ENCODE data around the gene BDNF. TPM values are rescaled to one million over a fixed set of nuclear protein-coding genes. Genes with fewer than 3 reads are reported as not detected.
A peak's percentile ranks its signal among the peaks of the same experiment; 100 is the strongest.

Gene BDNF
- total and polyA plus RNA-seq, 2 of the 8 experiments (the other 6 are each of a cell fraction or from before 2014, with no cell fraction given): 2.4 to 5.4 TPM

GRCh38 chr11:27640954-27641353 is 59.3 kb downstream of the BDNF start:
- Histone ChIP-seq H3K56ac (replicated peaks; ENCODE audit: insufficient read length, low read depth, low read length) (no peak overlapping the region), H2BK120ac (replicated peaks; ENCODE audit: low read depth, low read length) (no peak overlapping the region), H3K18ac (ENCODE audit: extremely low read depth, low read length) (no peak overlapping the region), H2AFZ (ENCODE audit: low read length) (no peak overlapping the region), H3K4me1 (replicated peaks in 1 of 4; ENCODE audit: control insufficient read depth in 3 of 4, insufficient read depth in 4 of 4, low read length in 3 of 4) (peaks cover 5 to 15% (median 7%) of the 10 kb centered on the region in 4 experiments; a peak in 6 of 7 replicates), H2BK15ac (ENCODE audit: low read length) (no peak overlapping the region), H2BK12ac (ENCODE audit: low read depth, low read length) (no peak overlapping the region), H4K5ac (ENCODE audit: insufficient read length, low read depth, low read length) (no peak overlapping the region), H3K79me1 (ENCODE audit: low read depth, low read length) (no peaks in the 10 kb centered on the region), H4K8ac (ENCODE audit: extremely low read depth, insufficient read depth, low read length) (no peak overlapping the region), H2BK5ac (ENCODE audit: low read depth, low read length) (no peak overlapping the region), H3K27me3 (replicated peaks in 1 of 4; ENCODE audit: control insufficient read depth in 3 of 4, extremely low read depth in 1 of 4, insufficient read depth in 3 of 4, low read length in 3 of 4) (no peaks in the 10 kb centered on the region; a peak in 1 of 7 replicates), H3K9ac (replicated peaks in 1 of 4; ENCODE audit: extremely low read depth in 1 of 4, low read depth in 3 of 4, low read length in 3 of 4) (no peak overlapping the region), H3K4me3 (ENCODE audit: extremely low read depth in 1 of 4, insufficient read depth in 2 of 4, low read depth in 3 of 4, low read length in 4 of 4) (no peak overlapping the region), H3K23me2 (ENCODE audit: low read depth, low read length) (no peaks in the 10 kb centered on the region), H3K4me2 (ENCODE audit: insufficient read depth in 1 of 2, low read depth in 2 of 2, low read length in 2 of 2) (no peak overlapping the region), H4K20me1 (replicated peaks in 1 of 2; ENCODE audit: control insufficient read depth in 1 of 2, insufficient read depth in 2 of 2, low read length in 2 of 2) (no peaks in the 10 kb centered on the region), H2AK5ac (ENCODE audit: low read depth, low read length) (no peak overlapping the region; the same call in 1 of the 2 replicates), H3K4ac (replicated peaks; ENCODE audit: insufficient read length, low read depth, low read length) (no peak overlapping the region), H3K14ac (ENCODE audit: insufficient read length) (no peak overlapping the region), H2BK20ac (ENCODE audit: low read length) (peak overlapping the region; percentile 28), H4K91ac (replicated peaks; ENCODE audit: insufficient read length, low read length) (no peak overlapping the region), H3K36me3 (ENCODE audit: control insufficient read depth in 2 of 4, insufficient read depth in 4 of 4, low read length in 3 of 4) (no peaks in the 10 kb centered on the region), H3K23ac (ENCODE audit: insufficient read length) (no peak overlapping the region), H3K9me3 (ENCODE audit: insufficient read depth in 2 of 2, low read depth in 1 of 2, low read length in 1 of 2) (no peaks in the 10 kb centered on the region), H3K79me2 (ENCODE audit: control insufficient read depth in 1 of 2, insufficient read depth in 2 of 2, low read length in 2 of 2) (no peaks in the 10 kb centered on the region), H3K27ac (ENCODE audit: low read depth, low read length) (no peak overlapping the region)
- no peak for FAIRE-seq
- ChIA-PET CTCF (ENCODE audit: partially characterized antibody) (interaction anchor here (0.6 to 2.8 kb wide), 4 partner anchors 11 to 1120 kb away, joined by 3 to 9 read pairs (median 3); no protein-coding TSS in a partner anchor), POLR2A (ENCODE audit: partially characterized antibody) (interaction anchor here (0.9 to 13.4 kb wide), 5 partner anchors 15 to 78 kb away, joined by 3 to 189 read pairs (median 4); no protein-coding TSS in a partner anchor)
- DNase-seq (ENCODE audit: low read depth in 1 of 2, low spot score in 2 of 2): no peak
- no peak for TF ChIP-seq RBBP5 (IDR thresholded peaks at IDR 0.05; ENCODE audit: borderline replicate concordance, low read depth, low read length)
- TF ChIP-seq BCL11A (IDR thresholded peaks at IDR 0.05; ENCODE audit: low read depth in 2 of 2, low read length in 2 of 2): no peak
- no peak for TF ChIP-seq CEBPB (IDR thresholded peaks at IDR 0.05; ENCODE audit: low read depth, low read length)
- TF ChIP-seq SP2 (IDR thresholded peaks at IDR 0.05; ENCODE audit: low read length): no peak
- no peak for TF ChIP-seq BACH1 (IDR thresholded peaks at IDR 0.05; ENCODE audit: low read length)
- no peak for TF ChIP-seq EP300 (IDR thresholded peaks at IDR 0.05; ENCODE audit: borderline replicate concordance in 1 of 2, low read depth in 2 of 2, low read length in 2 of 2)
- no peak for TF ChIP-seq ZNF274 (IDR thresholded peaks at IDR 0.05; ENCODE audit: borderline replicate concordance, extremely low read depth, low read length)
- TF ChIP-seq KDM1A (IDR thresholded peaks at IDR 0.05; ENCODE audit: borderline replicate concordance, low read length): no peak
- TF ChIP-seq NANOG (IDR thresholded peaks at IDR 0.05; ENCODE audit: insufficient read depth, low read depth, low read length, poor library complexity, severe bottlenecking): no peak
- no peak for TF ChIP-seq TAF7 (optimal IDR thresholded peaks at IDR 0.05; ENCODE audit: borderline replicate concordance, low read depth, low read length)
- no peak for TF ChIP-seq RFX5 (IDR thresholded peaks at IDR 0.05; ENCODE audit: borderline replicate concordance, low read depth, low read length)
- no peak for TF ChIP-seq RNF2 (IDR thresholded peaks at IDR 0.05; ENCODE audit: borderline replicate concordance, low read depth, low read length, missing control alignments, poor library complexity, severe bottlenecking)
- TF ChIP-seq EZH2 (IDR thresholded peaks at IDR 0.05; ENCODE audit: low read depth, low read length, severe bottlenecking): no peak
- no peak for TF ChIP-seq CBX8 (IDR thresholded peaks at IDR 0.05; ENCODE audit: borderline replicate concordance, low read depth, low read length)
- TF ChIP-seq CHD2 (IDR thresholded peaks at IDR 0.05; ENCODE audit: low read length): no peak
